Fibroblast of villous mesenchyme (primary cell): ENCODE data around the gene RP2. TPM values are rescaled to one million over a fixed set of nuclear protein-coding genes. Genes with fewer than 3 reads are reported as not detected.

ENCODE experiments used
- DNase-seq: peaks from one replicate; pipeline ENCODE4 v3.0.0-alpha.2; 2010; ENCODE audit warnings: low read depth
- H3K4me3 ChIP-seq: 2 replicates; pipeline ENCODE4 v1.5.1; 2011; ENCODE audit warnings: low read depth, mild to moderate bottlenecking, low read length
- total RNA-seq: library from RNA; depleted of rRNA; stranded (reverse); fragments of >200 nt; gene quantifications from 2 replicates; pipeline ENCODE4 v1.2.3, GENCODE V29; 2012
- TF ChIP-seq, protein P1 (sequence below): IDR thresholded peaks from 2 replicates; pipeline ENCODE4 v1.5.1; 2012; ENCODE audit warnings: low read depth, mild to moderate bottlenecking, low read length; ENCODE audit not compliant: insufficient read depth

Gene RP2
- total RNA-seq, 1 donor, result 38.4 TPM

- no peak overlapping the region for H3K4me3 ChIP-seq
- DNase-seq, result no peak
- TF ChIP-seq, protein P1, sequence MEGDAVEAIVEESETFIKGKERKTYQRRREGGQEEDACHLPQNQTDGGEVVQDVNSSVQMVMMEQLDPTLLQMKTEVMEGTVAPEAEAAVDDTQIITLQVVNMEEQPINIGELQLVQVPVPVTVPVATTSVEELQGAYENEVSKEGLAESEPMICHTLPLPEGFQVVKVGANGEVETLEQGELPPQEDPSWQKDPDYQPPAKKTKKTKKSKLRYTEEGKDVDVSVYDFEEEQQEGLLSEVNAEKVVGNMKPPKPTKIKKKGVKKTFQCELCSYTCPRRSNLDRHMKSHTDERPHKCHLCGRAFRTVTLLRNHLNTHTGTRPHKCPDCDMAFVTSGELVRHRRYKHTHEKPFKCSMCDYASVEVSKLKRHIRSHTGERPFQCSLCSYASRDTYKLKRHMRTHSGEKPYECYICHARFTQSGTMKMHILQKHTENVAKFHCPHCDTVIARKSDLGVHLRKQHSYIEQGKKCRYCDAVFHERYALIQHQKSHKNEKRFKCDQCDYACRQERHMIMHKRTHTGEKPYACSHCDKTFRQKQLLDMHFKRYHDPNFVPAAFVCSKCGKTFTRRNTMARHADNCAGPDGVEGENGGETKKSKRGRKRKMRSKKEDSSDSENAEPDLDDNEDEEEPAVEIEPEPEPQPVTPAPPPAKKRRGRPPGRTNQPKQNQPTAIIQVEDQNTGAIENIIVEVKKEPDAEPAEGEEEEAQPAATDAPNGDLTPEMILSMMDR, result no peak
These were observed 13.4 kb upstream of the RP2 start for GRCh38 chrX:46823481-46823880.

DNA sequence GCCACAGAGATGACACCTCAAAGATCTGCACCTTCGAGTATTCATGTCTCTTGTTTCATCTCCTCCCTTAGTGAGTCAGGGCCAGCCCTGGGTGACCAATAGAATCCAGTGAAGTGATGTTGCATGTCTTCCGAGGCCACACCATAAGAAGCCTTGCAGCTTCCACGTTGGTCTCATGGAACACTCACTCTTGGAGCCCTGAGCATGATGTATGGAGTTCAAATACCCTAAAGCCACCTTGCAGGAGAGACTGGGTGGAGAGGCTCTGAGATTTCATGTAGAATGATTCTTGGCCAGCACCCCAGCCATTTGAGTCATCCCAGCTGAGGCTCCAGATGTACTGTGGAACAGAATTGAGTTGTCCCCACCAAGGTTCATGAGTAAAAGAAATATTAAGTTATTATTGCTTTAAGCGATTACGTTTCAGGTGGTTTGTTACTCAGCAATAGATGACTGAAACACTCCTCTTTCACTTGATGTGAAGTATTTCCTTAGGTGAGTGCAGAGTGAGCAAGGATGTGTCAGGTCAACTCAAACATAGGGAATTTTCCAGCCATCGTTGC is 5.0 kb upstream of the RP2 start:
- H3K4me3 ChIP-seq, result no peak overlapping the region
- no peak for DNase-seq
- TF ChIP-seq, protein P1, result no peak

GRCh38 chrX:46837558-46838485 is 979 bp downstream of the RP2 start:
- DNase-seq, result peak; percentile 54
- TF ChIP-seq, protein P1, result no peak
- H3K4me3 ChIP-seq, result peak overlapping the region; percentile 79

- TF ChIP-seq, protein P1, result no peak
- peak overlapping the region; percentile 79 for H3K4me3 ChIP-seq
- DNase-seq, result peak; percentile 40
These were observed 1.6 kb downstream of the RP2 start for GRCh38 chrX:46838486-46838870.

GRCh38 chrX:46838974-46839480 is 2.2 kb downstream of the RP2 start:
- peak; percentile 35 for DNase-seq
- peak overlapping the region; percentile 79 for H3K4me3 ChIP-seq
- TF ChIP-seq, protein P1, result no peak

- TF ChIP-seq, protein P1, result no peak
- H3K4me3 ChIP-seq, result no peak overlapping the region
- DNase-seq, result no peak
These were observed 4.1 kb downstream of the RP2 start for GRCh38 chrX:46840946-46841345.
